Testis (tissue), 2 donors: ENCODE data around the gene MYOM3.

ENCODE experiments used
- POLR2A ChIP-seq: fragments of 450-650 bp; IDR thresholded peaks from one replicate; pipeline ENCODE4 v1.6.1; 2017; ENCODE audit warnings: antibody characterized with exemption, mild to moderate bottlenecking, moderate library complexity
- TF ChIP-seq, protein P1 (sequence below), 3 experiments: fragments of 450-650 bp in 2 of 3; fragments of 200-600 bp in 1 of 3; sonication (generic) in 1 of 3; IDR thresholded peaks; one replicate each; pipeline ENCODE4 v1.5.1; 2016 to 2019; ENCODE audit warnings: antibody characterized with exemption in 3 of 3, mild to moderate bottlenecking in 2 of 3, moderate library complexity in 1 of 3

DNA sequence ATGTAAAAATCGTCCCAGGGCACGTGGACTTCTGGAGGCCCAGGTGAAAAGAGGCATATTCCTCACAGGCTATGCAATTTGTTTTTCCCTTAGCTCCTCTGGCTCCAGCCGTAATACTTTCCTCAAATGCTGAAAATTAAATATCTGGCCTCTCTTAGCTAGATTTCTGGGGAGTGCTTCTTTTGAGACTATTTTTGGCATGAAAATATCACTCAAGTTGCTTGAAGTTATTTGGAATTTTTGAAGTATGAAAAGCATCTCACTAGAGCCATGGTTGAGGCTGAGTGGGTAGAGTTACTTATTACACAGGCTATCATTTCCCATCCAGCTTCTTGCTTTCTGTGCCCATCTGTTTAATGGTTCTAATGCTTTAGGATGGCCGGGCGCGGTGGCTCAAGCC, 59.7 kb downstream of the MYOM3 start:
- TF ChIP-seq, protein P1, sequence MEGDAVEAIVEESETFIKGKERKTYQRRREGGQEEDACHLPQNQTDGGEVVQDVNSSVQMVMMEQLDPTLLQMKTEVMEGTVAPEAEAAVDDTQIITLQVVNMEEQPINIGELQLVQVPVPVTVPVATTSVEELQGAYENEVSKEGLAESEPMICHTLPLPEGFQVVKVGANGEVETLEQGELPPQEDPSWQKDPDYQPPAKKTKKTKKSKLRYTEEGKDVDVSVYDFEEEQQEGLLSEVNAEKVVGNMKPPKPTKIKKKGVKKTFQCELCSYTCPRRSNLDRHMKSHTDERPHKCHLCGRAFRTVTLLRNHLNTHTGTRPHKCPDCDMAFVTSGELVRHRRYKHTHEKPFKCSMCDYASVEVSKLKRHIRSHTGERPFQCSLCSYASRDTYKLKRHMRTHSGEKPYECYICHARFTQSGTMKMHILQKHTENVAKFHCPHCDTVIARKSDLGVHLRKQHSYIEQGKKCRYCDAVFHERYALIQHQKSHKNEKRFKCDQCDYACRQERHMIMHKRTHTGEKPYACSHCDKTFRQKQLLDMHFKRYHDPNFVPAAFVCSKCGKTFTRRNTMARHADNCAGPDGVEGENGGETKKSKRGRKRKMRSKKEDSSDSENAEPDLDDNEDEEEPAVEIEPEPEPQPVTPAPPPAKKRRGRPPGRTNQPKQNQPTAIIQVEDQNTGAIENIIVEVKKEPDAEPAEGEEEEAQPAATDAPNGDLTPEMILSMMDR (IDR thresholded peaks at IDR 0.05), result no peak
- no peak for TF ChIP-seq POLR2A
